Neural cell (in vitro differentiated cells): ENCODE measurements around the gene SCARB1. TPM values are rescaled to one million over a fixed set of nuclear protein-coding genes. Genes with fewer than 3 reads are reported as not detected.

Source experiments
- H2AFZ ChIP-seq: fragments of 200-600, 300-800 bp; sonication (generic), shearing (Covaris generic); 2 replicates; pipeline ENCODE4 v1.6.0; 2014; ENCODE audit warnings: low read depth, mild to moderate bottlenecking, antibody characterized with exemption, low read length, moderate library complexity
- H3F3A ChIP-seq: fragments of 200-600 bp; shearing (Covaris generic); 2 replicates; pipeline ENCODE4 v1.6.1; 2016; ENCODE audit warnings: mild to moderate bottlenecking, moderate library complexity, mixed read lengths, antibody characterized with exemption, low read length; ENCODE audit not compliant: insufficient read depth, poor library complexity, severe bottlenecking
- H3K27ac ChIP-seq: fragments of 200-600, 300-800 bp; sonication (generic), shearing (Covaris generic); 2 replicates; pipeline ENCODE4 v1.5.1; 2014; ENCODE audit warnings: mild to moderate bottlenecking, low read length, moderate library complexity
- H3K27me3 ChIP-seq: fragments of 300-800, 200-600 bp; sonication (generic), shearing (Covaris generic); 2 replicates; pipeline ENCODE4 v1.6.0; 2014; ENCODE audit warnings: mild to moderate bottlenecking, low read depth, low read length, moderate library complexity; ENCODE audit not compliant: insufficient read depth
- H3K36me3 ChIP-seq: fragments of 300-800, 200-600 bp; sonication (generic), shearing (Covaris generic); 2 replicates; pipeline ENCODE4 v1.5.1; 2014; ENCODE audit warnings: mild to moderate bottlenecking, antibody characterized with exemption, low read length, moderate library complexity; ENCODE audit not compliant: insufficient read depth
- H3K4me2 ChIP-seq: fragments of 300-800, 200-600 bp; sonication (generic), shearing (Covaris generic); 2 replicates; pipeline ENCODE4 v1.6.0; 2014; ENCODE audit warnings: mild to moderate bottlenecking, low read length
- H3K4me3 ChIP-seq: fragments of 300-800, 200-600 bp; sonication (generic), shearing (Covaris generic); 2 replicates; pipeline ENCODE4 v1.5.1; 2014; ENCODE audit warnings: mild to moderate bottlenecking, low read length, moderate library complexity
- H3K79me2 ChIP-seq: fragments of 200-600 bp; shearing (Covaris generic); replicated peaks from 2 replicates; pipeline ENCODE4 v1.6.0; 2014; ENCODE audit warnings: mild to moderate bottlenecking, low read length, moderate library complexity; ENCODE audit not compliant: insufficient read depth
- H3K9ac ChIP-seq: fragments of 300-800, 200-600 bp; sonication (generic), shearing (Covaris generic); 2 replicates; pipeline ENCODE4 v1.6.1; 2016; ENCODE audit warnings: mild to moderate bottlenecking, low read length, mixed read lengths
- H3K9me2 ChIP-seq: fragments of 200-600 bp; shearing (Covaris generic); 2 replicates; pipeline ENCODE4 v1.6.1; 2016; ENCODE audit warnings: mild to moderate bottlenecking, low read length, mixed read lengths; ENCODE audit not compliant: insufficient read depth
- H3K9me3 ChIP-seq: fragments of 200-600, 300-800 bp; sonication (generic), shearing (Covaris generic); 2 replicates; pipeline ENCODE4 v1.6.1; 2016; ENCODE audit warnings: mild to moderate bottlenecking, mixed run types, low read length, moderate library complexity, mixed read lengths
- H4K20me1 ChIP-seq: fragments of 200-600 bp; shearing (Covaris generic); 2 replicates; pipeline ENCODE4 v1.6.1; 2016; ENCODE audit warnings: mild to moderate bottlenecking, mixed run types; ENCODE audit not compliant: insufficient read depth
- EP300 ChIP-seq: fragments of 450-650 bp; conservative IDR thresholded peaks from 2 replicates; pipeline ENCODE4 v1.6.1; 2014; ENCODE audit warnings: antibody characterized with exemption, mild to moderate bottlenecking, moderate library complexity; ENCODE audit not compliant: poor library complexity, severe bottlenecking
- EZH2 ChIP-seq: fragments of 200-600, 300-800 bp; shearing (Covaris generic), sonication (generic); IDR thresholded peaks from 2 replicates; pipeline ENCODE4 v1.6.1; 2014; ENCODE audit warnings: antibody characterized with exemption, low read length, borderline replicate concordance, mild to moderate bottlenecking; ENCODE audit not compliant: insufficient read depth, poor library complexity, severe bottlenecking
- MXI1 ChIP-seq: fragments of 450-650 bp; conservative IDR thresholded peaks from 2 replicates; pipeline ENCODE4 v1.6.1; 2014; ENCODE audit warnings: antibody characterized with exemption, mild to moderate bottlenecking; ENCODE audit not compliant: poor library complexity, severe bottlenecking
- POLR2AphosphoS5 ChIP-seq: IDR thresholded peaks from 2 replicates; pipeline ENCODE4 v1.6.1; 2012
- RAD21 ChIP-seq: fragments of 450-650 bp; conservative IDR thresholded peaks from 2 replicates; pipeline ENCODE4 v1.6.1; 2014; ENCODE audit warnings: antibody characterized with exemption, mild to moderate bottlenecking, moderate library complexity
- SMC3 ChIP-seq: fragments of 450-650 bp; conservative IDR thresholded peaks from 2 replicates; pipeline ENCODE4 v1.6.1; 2014; ENCODE audit warnings: antibody characterized with exemption, mild to moderate bottlenecking, moderate library complexity; ENCODE audit not compliant: poor library complexity
- TAF1 ChIP-seq: IDR thresholded peaks from 2 replicates; pipeline ENCODE4 v1.6.1; 2012; ENCODE audit warnings: low read depth
- polyA plus RNA-seq: library from polyadenylated mRNA; depleted of rRNA; stranded (reverse); fragments of >200 nt; gene quantifications from 2 replicates; pipeline ENCODE4 v1.2.3, GENCODE V29; 2014
- TF ChIP-seq, protein P1 (sequence below): fragments of 450-650 bp; IDR thresholded peaks from 2 replicates; pipeline ENCODE4 v1.5.1; 2014; ENCODE audit warnings: antibody characterized with exemption, mild to moderate bottlenecking, moderate library complexity; ENCODE audit not compliant: poor library complexity, severe bottlenecking
- TF ChIP-seq, protein P2 (sequence below): IDR thresholded peaks from 2 replicates; pipeline ENCODE4 v1.6.1; 2012; ENCODE audit warnings: borderline replicate concordance

SCARB1 gene
- polyA plus RNA-seq, 1 donor from 2014 or later = 5.8 TPM

DNA sequence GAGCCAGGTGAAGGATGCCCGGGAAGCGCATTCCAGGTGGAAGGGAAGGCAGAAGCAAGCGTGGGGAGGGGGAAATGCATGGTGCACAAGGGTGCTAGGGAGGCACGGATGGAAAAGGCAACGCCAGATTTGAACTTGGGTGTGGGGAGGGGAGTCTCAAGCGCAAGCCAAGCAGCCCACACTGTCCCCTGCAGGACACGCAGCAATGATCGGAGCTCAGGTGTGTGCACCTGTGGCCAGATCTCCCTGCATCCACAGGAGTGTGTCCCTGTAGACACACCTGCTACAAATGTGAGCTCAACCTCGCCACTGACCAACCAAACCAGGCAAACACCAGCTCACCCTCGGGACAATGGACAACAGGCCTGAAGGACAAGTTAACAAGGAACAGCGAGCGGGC, 63.2 kb downstream of the SCARB1 start:
- no peaks in the 10 kb centered on the region for H3K36me3 ChIP-seq
- H3K27me3 ChIP-seq = no peaks in the 10 kb centered on the region
- no peak overlapping the region for H3K4me2 ChIP-seq
- H3F3A ChIP-seq = no peaks in the 10 kb centered on the region
- no peak overlapping the region for H3K4me3 ChIP-seq
- H3K79me2 ChIP-seq = no peaks in the 10 kb centered on the region
- no peak overlapping the region for H3K27ac ChIP-seq
- H3K9me3 ChIP-seq = no peaks in the 10 kb centered on the region
- no peak overlapping the region for H3K9ac ChIP-seq
- TF ChIP-seq EP300 = no peak
- no peak for TF ChIP-seq POLR2AphosphoS5
- TF ChIP-seq SMC3 = no peak
- TF ChIP-seq, protein P1, sequence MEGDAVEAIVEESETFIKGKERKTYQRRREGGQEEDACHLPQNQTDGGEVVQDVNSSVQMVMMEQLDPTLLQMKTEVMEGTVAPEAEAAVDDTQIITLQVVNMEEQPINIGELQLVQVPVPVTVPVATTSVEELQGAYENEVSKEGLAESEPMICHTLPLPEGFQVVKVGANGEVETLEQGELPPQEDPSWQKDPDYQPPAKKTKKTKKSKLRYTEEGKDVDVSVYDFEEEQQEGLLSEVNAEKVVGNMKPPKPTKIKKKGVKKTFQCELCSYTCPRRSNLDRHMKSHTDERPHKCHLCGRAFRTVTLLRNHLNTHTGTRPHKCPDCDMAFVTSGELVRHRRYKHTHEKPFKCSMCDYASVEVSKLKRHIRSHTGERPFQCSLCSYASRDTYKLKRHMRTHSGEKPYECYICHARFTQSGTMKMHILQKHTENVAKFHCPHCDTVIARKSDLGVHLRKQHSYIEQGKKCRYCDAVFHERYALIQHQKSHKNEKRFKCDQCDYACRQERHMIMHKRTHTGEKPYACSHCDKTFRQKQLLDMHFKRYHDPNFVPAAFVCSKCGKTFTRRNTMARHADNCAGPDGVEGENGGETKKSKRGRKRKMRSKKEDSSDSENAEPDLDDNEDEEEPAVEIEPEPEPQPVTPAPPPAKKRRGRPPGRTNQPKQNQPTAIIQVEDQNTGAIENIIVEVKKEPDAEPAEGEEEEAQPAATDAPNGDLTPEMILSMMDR = no peak
- TF ChIP-seq, protein P2, sequence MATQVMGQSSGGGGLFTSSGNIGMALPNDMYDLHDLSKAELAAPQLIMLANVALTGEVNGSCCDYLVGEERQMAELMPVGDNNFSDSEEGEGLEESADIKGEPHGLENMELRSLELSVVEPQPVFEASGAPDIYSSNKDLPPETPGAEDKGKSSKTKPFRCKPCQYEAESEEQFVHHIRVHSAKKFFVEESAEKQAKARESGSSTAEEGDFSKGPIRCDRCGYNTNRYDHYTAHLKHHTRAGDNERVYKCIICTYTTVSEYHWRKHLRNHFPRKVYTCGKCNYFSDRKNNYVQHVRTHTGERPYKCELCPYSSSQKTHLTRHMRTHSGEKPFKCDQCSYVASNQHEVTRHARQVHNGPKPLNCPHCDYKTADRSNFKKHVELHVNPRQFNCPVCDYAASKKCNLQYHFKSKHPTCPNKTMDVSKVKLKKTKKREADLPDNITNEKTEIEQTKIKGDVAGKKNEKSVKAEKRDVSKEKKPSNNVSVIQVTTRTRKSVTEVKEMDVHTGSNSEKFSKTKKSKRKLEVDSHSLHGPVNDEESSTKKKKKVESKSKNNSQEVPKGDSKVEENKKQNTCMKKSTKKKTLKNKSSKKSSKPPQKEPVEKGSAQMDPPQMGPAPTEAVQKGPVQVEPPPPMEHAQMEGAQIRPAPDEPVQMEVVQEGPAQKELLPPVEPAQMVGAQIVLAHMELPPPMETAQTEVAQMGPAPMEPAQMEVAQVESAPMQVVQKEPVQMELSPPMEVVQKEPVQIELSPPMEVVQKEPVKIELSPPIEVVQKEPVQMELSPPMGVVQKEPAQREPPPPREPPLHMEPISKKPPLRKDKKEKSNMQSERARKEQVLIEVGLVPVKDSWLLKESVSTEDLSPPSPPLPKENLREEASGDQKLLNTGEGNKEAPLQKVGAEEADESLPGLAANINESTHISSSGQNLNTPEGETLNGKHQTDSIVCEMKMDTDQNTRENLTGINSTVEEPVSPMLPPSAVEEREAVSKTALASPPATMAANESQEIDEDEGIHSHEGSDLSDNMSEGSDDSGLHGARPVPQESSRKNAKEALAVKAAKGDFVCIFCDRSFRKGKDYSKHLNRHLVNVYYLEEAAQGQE = no peak
- TF ChIP-seq RAD21 = no peak
- no peak for TF ChIP-seq TAF1
- TF ChIP-seq EZH2 = no peak
- no peak for TF ChIP-seq MXI1
- no peak overlapping the region for H2AFZ ChIP-seq
- H4K20me1 ChIP-seq = no peaks in the 10 kb centered on the region
- H3K9me2 ChIP-seq = no peaks in the 10 kb centered on the region

DNA sequence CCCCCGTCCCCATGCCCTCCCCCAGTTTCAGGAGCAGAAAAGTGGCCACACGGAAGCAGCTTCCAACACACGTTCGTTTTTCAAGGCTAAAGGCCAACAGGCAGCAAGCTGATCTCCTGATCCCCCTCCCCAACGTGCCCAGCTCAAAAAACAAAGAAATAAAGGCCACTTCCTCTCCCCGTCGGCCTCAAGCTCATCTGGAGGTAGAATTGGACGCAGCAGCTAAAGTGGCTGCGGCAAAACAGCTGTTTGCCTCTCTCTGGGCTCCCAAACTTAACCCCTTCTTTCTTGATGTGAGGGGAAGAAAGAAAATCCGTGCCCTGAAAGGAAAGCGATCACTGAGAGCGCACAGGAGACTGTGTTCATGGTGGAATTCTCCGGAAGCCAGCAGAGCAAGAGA, 66.3 kb downstream of the SCARB1 start:
- Histone ChIP-seq H3K27me3 (no peaks in the 10 kb centered on the region), H3F3A (no peaks in the 10 kb centered on the region), H3K27ac (no peak overlapping the region), H3K36me3 (no peaks in the 10 kb centered on the region), H3K9ac (no peak overlapping the region), H3K4me2 (no peak overlapping the region), H2AFZ (no peak overlapping the region), H3K9me3 (no peaks in the 10 kb centered on the region), H3K79me2 (no peaks in the 10 kb centered on the region), H3K4me3 (no peak overlapping the region), H4K20me1 (no peaks in the 10 kb centered on the region), H3K9me2 (no peaks in the 10 kb centered on the region)
- TF ChIP-seq POLR2AphosphoS5 = no peak
- no peak for TF ChIP-seq EP300
